Dedifferentiated amniotic fluid mesenchymal stem cell (primary cell): ENCODE results near the gene CLMN.
"Not testable (repeated sequence)": the region's sequence is repeated elsewhere in the genome, so short reads cannot be mapped to it uniquely, and the experiment has no call there.

Source experiments
- DNase-seq: peaks from one replicate; pipeline ENCODE4 v3.0.0-alpha.2; 2016; ENCODE audit errors: extremely low spot score

CLMN gene

DNA sequence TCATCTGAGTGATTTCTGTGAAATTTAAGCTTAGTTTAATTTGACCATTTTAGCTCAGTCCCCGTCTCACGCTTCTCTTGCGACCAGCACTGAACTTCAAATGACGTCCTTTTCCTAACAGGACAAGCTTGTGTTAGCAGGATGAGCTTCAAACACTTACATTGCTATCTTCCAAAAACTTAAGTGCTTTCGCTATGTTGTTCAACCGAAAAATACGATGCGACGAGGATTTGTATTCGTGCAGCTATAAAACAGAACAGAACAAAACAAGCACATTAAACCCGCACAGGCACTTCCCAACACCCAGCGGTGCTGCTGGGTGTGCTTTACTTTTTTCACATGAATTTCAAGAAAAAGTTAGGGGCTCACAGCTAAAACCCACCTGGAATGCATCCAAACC, 98.2 kb downstream of the CLMN start:
- DNase-seq: no peak

- DNase-seq: peak; percentile 26
Observed at GRCh38 chr14:95220663-95221231, 99.0 kb downstream of the CLMN start.

DNA sequence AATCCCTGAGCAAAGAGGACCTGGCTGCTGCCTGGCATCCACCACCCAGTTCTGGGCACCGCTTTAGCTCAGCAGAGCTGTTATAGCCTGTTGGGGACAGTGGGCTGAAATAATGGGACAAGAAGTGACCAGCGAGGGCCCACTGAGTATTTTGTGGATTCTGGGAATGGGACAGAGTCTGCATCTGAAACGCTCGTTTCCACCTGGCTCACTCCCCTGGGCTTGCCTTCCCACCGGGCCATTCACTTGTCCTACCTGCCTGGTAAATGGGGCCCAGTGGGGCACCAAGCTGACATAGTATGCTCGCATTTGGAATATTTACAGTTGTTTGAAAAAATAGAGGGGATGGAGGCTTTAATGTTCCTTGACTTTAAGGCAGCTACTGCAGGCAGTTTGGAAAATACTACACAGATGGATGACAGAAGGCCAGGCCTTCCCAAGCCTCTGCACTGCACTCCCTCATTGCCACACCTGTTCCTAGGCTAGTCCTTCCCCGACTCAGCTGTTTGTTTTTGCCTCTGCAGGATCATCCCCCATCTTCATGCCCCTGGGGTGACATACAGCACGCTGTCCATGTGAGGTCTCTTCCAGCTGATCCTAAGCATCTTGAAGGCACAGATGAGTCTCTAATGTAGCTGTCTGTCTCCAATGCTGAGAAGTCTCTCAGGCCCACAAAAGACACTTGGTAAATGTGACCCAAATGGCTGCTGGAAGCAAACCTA, 101.1 kb downstream of the CLMN start:
- DNase-seq: no peak

GRCh38 chr14:95218006-95218405, 101.7 kb downstream of the CLMN start:
- no peak for DNase-seq

DNA sequence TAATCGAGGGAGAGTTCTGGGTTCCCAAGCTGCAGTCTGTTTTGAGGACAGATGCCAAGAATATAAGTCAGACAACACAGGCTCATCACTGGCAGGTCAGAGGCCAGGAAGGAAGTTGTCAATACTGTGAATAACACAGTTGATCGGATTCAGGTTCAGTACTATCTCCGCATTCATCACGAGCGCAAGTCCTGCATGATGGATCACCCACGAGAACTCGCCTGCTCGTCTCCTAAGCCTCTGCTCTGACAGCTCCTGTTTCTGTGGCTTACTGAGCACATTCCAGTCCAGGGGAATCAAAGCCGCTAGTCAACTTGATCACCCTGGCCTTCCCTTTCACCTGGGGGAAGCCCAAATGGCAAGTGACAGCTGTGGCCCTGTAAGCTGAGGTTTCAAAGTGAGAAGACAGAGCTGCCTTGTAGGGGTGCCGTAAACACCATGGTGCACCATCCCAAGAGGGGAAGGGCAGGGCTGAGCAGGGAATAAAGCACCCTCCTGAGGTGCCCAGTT, 102.3 kb downstream of the CLMN start:
- DNase-seq: no peak

- DNase-seq: no peak
Observed at GRCh38 chr14:95216008-95216407, 103.7 kb downstream of the CLMN start.

GRCh38 chr14:95215094-95215725, 104.5 kb downstream of the CLMN start:
- DNase-seq: no peak

DNA sequence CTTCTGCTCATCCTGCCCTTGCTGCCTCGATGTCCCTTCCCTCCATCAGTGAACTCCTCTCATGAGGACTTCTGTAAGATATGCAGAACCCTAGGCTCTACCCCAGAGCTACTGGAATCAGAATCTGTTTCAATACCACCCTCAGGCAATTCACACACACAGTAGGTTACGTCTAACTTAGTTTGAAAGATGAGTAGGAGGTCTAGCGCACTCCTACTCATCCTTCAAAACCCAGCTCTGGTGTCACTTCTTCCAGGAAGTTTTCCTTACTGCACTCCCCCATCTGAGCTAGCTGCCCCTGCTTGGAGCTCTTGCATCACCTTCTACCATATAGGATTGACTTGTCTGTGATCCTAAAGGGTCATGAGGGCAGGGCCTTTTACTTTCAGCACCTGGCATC, 105.9 kb downstream of the CLMN start:
- no peak for DNase-seq

DNA sequence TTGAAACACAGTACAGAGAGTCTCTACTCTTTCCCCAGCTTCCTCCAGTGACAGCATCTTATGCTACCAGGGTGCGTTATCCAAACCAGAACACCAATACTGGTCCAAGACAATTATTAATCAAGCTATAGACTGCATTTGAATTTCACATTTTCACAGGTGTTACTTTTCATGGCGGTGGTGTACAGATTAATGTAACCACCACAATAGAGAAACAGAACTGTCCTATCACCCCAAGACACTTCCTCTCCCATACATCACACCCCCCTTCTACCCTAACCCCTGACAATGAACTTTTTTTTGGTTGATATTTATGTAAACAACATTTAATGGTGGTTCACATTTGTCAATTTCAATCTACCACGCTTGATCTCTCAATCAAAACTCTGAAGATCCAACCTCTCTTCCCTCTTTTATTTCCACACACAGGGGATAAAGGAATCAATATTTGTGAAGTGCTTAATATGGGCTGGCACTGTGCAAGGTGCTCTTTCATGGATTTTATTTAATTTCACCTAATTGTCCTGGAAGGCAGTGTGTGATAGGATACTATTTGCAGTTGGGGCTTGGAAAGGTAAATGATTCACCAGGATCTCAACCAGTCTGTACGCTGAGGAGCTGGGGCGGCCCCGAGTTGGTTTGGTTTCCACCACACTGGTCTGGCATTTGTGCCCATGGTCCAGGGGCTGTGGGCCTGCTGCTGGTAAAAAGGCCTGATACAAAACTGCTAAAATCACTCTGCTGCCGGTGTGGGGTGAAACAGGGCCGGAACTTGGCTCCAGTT, 107.8 kb downstream of the CLMN start:
- no peak for DNase-seq

GRCh38 chr14:95210699-95211098, 109.0 kb downstream of the CLMN start:
- no peak for DNase-seq

GRCh38 chr14:95208598-95208997, 111.1 kb downstream of the CLMN start:
- no peak for DNase-seq

DNA sequence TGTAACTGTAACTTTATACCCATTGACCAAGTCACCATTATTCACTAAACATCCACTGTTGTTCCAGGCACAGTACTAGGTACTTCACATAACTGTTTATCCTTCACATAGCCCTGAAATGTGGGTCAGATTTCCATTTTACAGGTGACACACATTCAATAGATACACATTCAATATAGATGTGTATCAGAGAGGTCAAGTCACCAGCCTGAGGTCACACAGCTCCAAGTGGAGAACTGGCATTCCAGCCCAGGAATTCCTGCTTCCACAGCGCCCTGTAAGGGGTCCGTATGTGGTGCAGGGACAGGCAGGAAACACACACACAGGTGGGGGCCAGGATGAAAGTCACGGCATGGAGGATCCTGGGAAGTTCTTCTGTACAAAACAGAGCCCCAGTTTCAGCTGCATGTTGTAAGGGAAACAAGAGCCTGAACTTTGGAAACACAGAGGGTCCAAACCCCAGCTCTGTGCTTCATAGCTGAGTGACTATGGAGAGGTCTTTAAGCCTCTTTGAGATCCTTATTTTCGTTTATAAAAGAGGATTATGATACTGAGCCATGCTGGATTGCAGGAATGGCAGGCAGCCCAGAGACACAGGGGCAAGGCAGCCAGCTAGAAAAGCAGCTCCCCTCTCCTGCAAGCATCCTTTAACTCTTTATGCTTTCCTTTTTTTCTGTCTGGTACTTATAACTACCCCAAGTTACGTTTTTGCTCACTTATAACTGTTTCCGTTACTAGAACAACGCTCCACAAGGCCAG, 112.1 kb downstream of the CLMN start:
- no peak for DNase-seq

GRCh38 chr14:95206534-95206933, 113.2 kb downstream of the CLMN start:
- DNase-seq: no peak

DNA sequence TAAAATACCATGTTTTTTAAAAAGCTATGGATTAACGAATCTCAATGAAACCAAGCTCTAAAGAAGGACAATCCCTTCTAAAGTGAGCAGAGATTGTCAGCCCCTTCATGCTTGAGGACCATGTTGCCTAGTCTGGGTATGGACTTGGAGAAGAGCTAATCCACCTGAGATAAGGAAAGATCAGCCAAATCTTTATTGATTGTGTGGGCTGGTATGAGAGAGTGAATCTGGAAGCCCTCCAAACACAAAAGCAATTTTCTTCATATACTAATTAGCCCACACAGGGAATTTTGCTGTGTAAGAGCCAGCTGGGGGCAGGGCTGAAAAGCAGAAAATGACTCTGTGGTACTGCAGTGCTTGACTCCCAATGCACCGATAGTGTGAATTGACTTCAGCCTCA, 115.0 kb downstream of the CLMN start:
- no peak for DNase-seq

DNA sequence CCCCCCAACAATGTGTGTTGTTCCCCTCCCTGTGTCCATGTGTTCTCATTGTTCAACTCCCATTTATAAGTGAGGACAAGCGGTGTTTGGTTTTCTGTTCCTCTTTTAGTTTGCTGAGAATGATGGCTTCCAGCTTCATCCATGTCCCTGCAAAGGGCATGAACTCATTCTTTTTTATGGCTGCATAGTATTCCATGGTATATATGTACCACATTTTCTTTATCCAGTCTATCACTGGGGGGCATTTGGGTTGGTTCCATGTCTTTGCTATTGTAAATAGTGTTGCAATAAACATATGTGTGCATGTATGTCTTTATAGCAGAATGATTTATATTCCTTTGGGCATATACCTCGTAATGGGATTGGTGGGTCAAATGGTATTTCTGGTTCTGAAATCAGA, 118.0 kb downstream of the CLMN start:
- DNase-seq: not testable (repeated sequence)

GRCh38 chr14:95200404-95200803, 119.3 kb downstream of the CLMN start:
- DNase-seq: no peak

DNA sequence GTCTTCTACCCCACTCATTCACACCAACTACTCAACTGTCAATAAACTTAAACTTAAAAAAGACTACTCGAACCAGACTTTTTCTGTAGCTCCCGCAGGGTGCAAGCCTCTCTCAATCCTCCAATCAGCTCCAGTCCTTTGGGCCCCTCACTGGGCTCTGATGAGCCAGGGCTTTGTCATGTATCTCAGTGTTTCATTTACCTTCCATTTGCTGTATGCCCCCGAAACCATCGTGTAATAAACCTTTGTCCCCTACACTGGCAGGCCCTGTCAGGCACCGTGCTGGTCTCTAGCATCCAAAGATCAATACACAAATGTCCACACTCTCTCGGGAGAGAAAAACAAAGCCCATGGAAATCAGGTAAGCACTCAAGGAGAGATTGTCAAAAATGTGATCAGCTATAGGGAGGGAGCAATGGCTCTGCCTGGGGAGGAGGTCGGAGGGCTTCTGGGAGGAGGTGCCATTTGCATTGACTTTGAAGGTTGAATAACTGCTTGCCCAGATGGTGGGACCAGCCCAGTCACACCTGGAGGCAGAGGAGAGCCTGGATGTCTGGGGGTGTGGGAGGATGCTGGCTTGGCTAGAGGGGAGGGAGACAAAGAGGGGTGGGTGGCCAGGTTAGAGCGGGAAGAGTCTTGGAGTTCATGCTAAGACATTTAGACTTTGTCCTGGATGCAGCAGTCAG, 120.3 kb downstream of the CLMN start:
- DNase-seq: no peak

- DNase-seq: no peak
Observed at GRCh38 chr14:95198320-95198719, 121.4 kb downstream of the CLMN start.

DNA sequence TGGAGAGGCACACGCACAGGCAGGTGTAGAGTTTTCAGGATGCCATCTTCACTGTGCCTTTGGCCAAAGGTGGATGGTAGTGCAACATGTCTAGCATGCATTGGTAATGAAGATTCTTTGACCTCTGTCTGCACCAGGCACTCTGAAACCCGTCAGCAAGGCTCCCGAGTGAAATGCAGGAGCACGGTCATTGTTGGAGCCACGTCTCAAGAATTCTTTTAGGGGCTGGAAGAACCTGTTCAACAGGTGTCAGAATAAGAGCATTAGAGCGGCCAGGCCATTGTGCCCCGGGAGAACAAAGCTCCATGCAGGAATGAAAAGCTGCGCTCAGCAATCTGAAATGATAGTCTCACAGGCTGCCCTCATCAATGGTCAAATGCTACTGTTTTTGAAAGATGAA, 122.2 kb downstream of the CLMN start:
- no peak for DNase-seq

GRCh38 chr14:95196826-95197545, 122.7 kb downstream of the CLMN start:
- DNase-seq: no peak
